Retinal pigment epithelial cell (primary cell): ENCODE measurements around the gene TTC9.
"Not testable (repeated sequence)": the region's sequence is repeated elsewhere in the genome, so short reads cannot be mapped to it uniquely, and the experiment has no call there.

Experiments used
- DNase-seq: peaks from one replicate; pipeline ENCODE4 v3.0.0-alpha.2; 2010; ENCODE audit warnings: low read depth
- H3K4me3 ChIP-seq: 2 replicates; pipeline ENCODE4 v1.5.1; 2011; ENCODE audit warnings: mild to moderate bottlenecking, low read length, control low read depth, moderate library complexity
- CTCF ChIP-seq: conservative IDR thresholded peaks from 2 replicates; pipeline ENCODE4 v1.5.1; 2011; ENCODE audit warnings: low read depth, low read length, control low read depth, inconsistent platforms

The TTC9 gene

GRCh38 chr14:70698288-70698687 is 56.6 kb downstream of the TTC9 start:
- no peak for DNase-seq
- H3K4me3 ChIP-seq: no peak overlapping the region
- no peak for TF ChIP-seq CTCF

DNA sequence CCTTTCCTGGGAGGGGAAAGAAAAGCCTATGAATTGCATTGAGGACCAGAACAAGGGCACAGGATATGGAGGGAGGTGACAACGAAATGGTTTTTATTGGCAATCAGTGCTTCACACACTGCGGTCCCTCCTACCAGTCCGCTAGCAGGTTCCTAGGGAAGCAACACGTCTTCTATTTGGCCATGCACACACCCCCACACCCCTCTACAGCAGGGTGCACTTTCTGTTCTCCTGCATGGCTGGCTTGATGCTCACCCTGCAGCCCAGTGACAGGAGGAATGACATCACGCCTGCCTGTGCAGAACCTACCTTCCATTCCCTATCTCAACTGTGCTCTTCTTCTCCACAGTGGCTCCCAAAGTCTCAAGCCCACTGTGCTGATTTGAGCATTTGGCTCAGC is 57.9 kb downstream of the TTC9 start:
- no peak for DNase-seq
- no peak overlapping the region for H3K4me3 ChIP-seq
- TF ChIP-seq CTCF: no peak

DNA sequence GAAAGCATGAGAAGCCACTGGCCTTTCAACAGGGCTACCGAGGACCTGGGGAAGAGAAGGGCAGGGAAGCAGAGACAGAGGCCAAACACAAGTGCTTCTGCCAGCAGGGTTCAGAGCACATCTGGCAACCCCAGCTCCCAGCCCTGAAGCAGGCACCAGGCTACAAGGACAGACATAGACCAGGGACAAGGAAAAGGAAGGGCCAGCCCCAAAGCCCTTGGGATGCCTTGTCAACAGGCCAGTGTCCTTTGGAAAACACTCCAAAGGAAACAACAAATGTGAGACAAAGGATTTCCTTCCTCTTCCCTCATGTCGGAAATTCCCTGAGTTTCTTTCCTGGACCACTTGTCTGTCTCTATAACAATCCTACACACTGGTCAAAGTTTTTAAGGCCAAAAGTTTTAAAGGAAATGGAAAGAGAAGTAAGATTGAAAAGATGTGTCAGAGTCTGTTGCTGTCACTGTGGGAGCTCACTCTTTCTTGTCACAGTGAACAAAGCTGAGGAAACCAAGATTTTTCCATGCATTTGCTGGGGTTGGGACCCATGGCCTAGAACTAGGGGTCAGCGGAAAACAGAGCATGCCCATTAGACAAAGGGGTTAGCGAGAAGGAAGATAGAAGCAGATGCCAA is 59.4 kb downstream of the TTC9 start:
- DNase-seq: no peak
- no peak overlapping the region for H3K4me3 ChIP-seq
- TF ChIP-seq CTCF: no peak

DNA sequence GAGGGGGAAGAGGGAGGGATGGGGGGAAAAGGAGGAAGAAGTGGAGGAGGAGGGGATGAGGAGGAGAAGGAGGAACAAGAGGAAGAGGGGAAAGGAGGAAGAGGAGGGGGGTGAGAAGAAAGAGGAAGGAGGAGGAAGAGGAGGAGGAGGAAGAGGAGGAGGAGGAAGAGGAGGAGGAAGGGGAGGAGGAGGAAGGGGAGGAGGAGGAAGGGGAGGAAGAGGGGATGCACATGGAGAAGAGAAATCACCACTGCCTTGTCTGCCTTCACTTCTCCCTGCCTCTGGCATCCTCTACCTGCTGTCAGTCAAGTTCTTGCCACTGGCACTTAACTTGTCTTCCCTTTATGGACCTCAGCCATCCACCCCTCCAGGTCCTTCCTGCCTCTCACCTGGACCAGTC is 59.9 kb downstream of the TTC9 start:
- TF ChIP-seq CTCF: no peak
- no peak overlapping the region for H3K4me3 ChIP-seq

GRCh38 chr14:70702161-70702560 is 60.4 kb downstream of the TTC9 start:
- no peak for DNase-seq
- TF ChIP-seq CTCF: no peak
- H3K4me3 ChIP-seq: no peak overlapping the region

More for the DNA sequence above, 59.9 kb downstream of the TTC9 start:
- no peak for DNase-seq

- not testable (repeated sequence) for H3K4me3 ChIP-seq, DNase-seq
Measured at GRCh38 chr14:70703621-70704168, 62.0 kb downstream of the TTC9 start.

GRCh38 chr14:70704960-70705359 is 63.2 kb downstream of the TTC9 start:
- no peak overlapping the region for H3K4me3 ChIP-seq
- DNase-seq: no peak
- TF ChIP-seq CTCF: no peak
